Neuronal stem cell (in vitro differentiated cells): Measurements from ENCODE around the gene IFI44L.

Experiments
- DNase-seq: peaks from one replicate; pipeline ENCODE4 v3.0.0-alpha.2; 2013; ENCODE audit warnings: low spot score
- H2AFZ ChIP-seq: one replicate; pipeline ENCODE4 v1.6.1; 2013; ENCODE audit warnings: mild to moderate bottlenecking, low read length, inconsistent platforms
- H2AK5ac ChIP-seq: 2 replicates; pipeline ENCODE4 v1.6.1; 2013; ENCODE audit warnings: low read depth, mild to moderate bottlenecking, inconsistent platforms, low read length, moderate library complexity, mixed read lengths
- H2BK120ac ChIP-seq: 2 replicates; pipeline ENCODE4 v1.6.1; 2013; ENCODE audit warnings: low read depth, mild to moderate bottlenecking, inconsistent platforms, low read length, moderate library complexity, mixed read lengths
- H2BK12ac ChIP-seq: one replicate; pipeline ENCODE4 v1.6.1; 2013; ENCODE audit warnings: low read length, inconsistent platforms
- H2BK15ac ChIP-seq: 2 replicates; pipeline ENCODE4 v1.6.1; 2013; ENCODE audit warnings: mild to moderate bottlenecking, low read length, inconsistent platforms, mixed read lengths
- H2BK5ac ChIP-seq: one replicate; pipeline ENCODE4 v1.6.1; 2013; ENCODE audit warnings: inconsistent platforms, mild to moderate bottlenecking, low read length, moderate library complexity
- H3K14ac ChIP-seq: one replicate; pipeline ENCODE4 v1.6.1; 2013; ENCODE audit warnings: low read length, inconsistent platforms
- H3K18ac ChIP-seq: 2 replicates; pipeline ENCODE4 v1.6.1; 2013; ENCODE audit warnings: low read length, inconsistent platforms
- H3K23ac ChIP-seq: 2 replicates; pipeline ENCODE4 v1.6.1; 2013; ENCODE audit warnings: low read depth, mild to moderate bottlenecking, mixed read lengths, low read length, inconsistent platforms; ENCODE audit not compliant: poor library complexity
- H3K27ac ChIP-seq: replicated peaks from 3 replicates; pipeline ENCODE4 v1.5.1; 2013; ENCODE audit warnings: low read length, inconsistent platforms
- H3K27me3 ChIP-seq, 3 experiments: 2 replicates each; pipeline ENCODE4 v1.6.1; 2013; ENCODE audit warnings: low read length in 3 of 3, mild to moderate bottlenecking in 2 of 3, inconsistent platforms in 1 of 3, low read depth in 1 of 3, mixed read lengths in 1 of 3, moderate library complexity in 1 of 3; ENCODE audit not compliant: control insufficient read depth in 3 of 3, insufficient read depth in 3 of 3
- H3K36me3 ChIP-seq, 2 donors: replicated peaks in 1 of 2; 2 replicates each; pipeline ENCODE4 v1.6.1; 2013; ENCODE audit warnings: low read length in 2 of 2; ENCODE audit not compliant: control insufficient read depth in 2 of 2, insufficient read depth in 2 of 2
- H3K4ac ChIP-seq: 2 replicates; pipeline ENCODE4 v1.6.1; 2013; ENCODE audit warnings: inconsistent platforms, mild to moderate bottlenecking, low read length, moderate library complexity
- H3K4me1 ChIP-seq, 2 donors: 1 replicate in 1 of 2; 2 replicates in 1 of 2; pipeline ENCODE4 v1.6.1; 2013; ENCODE audit warnings: low read length in 2 of 2, low read depth in 1 of 2; ENCODE audit not compliant: control insufficient read depth in 2 of 2, insufficient read depth in 1 of 2
- H3K4me2 ChIP-seq: one replicate; pipeline ENCODE4 v1.6.1; 2013; ENCODE audit warnings: mild to moderate bottlenecking, low read length, inconsistent platforms; ENCODE audit not compliant: insufficient read depth, poor library complexity, severe bottlenecking
- H3K4me3 ChIP-seq, 2 donors: 2 replicates each; pipeline ENCODE4 v1.5.1; 2013; ENCODE audit warnings: low read length in 2 of 2, mild to moderate bottlenecking in 2 of 2, inconsistent platforms in 1 of 2, moderate library complexity in 1 of 2
- H3K79me1 ChIP-seq: one replicate; pipeline ENCODE4 v1.6.1; 2013; ENCODE audit warnings: low read depth, mild to moderate bottlenecking, inconsistent platforms, low read length, moderate library complexity
- H3K9ac ChIP-seq: one replicate; pipeline ENCODE4 v1.6.1; 2013; ENCODE audit warnings: mild to moderate bottlenecking, low read depth, low read length, inconsistent platforms; ENCODE audit not compliant: poor library complexity
- H3K9me3 ChIP-seq, 2 donors: replicated peaks in 1 of 2; 2 replicates each; pipeline versions ENCODE3 to v1.6.1; 2013; ENCODE audit warnings: low read length in 2 of 2, mild to moderate bottlenecking in 2 of 2, inconsistent platforms in 1 of 2, low read depth in 1 of 2, mixed read lengths in 1 of 2, moderate library complexity in 1 of 2; ENCODE audit not compliant: control insufficient read depth in 2 of 2, insufficient read depth in 1 of 2
- H4K8ac ChIP-seq: one replicate; pipeline ENCODE4 v1.6.1; 2013; ENCODE audit warnings: low read depth, mild to moderate bottlenecking, inconsistent platforms, low read length, moderate library complexity
- H4K91ac ChIP-seq: one replicate; pipeline ENCODE4 v1.6.1; 2013; ENCODE audit warnings: low read length, low read depth, mild to moderate bottlenecking, inconsistent platforms; ENCODE audit not compliant: poor library complexity
- whole genome bisulfite sequencing, 2 donors: extraction: QIAGEN DNeasy Blood & Tissue Kit; methylation state at CpG; one replicate each; pipeline ENCODE4 v1.1.7; 2013; ENCODE audit warnings: missing lambda C conversion rate in 2 of 2, mixed read lengths in 1 of 2; ENCODE audit not compliant: insufficient read length in 2 of 2, insufficient replicate concordance in 1 of 2; ENCODE audit errors: extremely low coverage in 2 of 2; 5-methylcytosine and 5-hydroxymethylcytosine counted together

The IFI44L gene

DNA sequence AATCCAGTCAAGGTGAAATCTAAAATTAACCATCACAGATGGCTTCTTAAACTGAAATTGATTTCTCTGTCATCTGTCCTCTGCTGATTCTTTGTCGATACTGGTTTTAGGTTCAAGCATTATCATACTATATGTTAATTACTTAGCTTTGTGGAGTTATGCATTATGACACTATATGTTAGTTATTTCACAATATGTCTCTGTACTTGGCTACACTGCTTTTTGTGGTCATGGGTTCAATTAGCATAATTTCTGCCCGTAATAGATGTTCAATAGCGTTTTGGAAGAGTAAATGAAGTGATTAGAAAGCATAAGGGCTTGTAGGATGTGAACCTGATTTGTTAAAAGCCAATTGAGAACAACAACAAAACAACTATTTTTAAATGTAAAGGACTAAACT lies 57.5 kb downstream of the IFI44L start:
- Histone ChIP-seq H4K91ac (no peak overlapping the region), H3K9me3 (no peaks in the 10 kb centered on the region), H3K27ac (no peak overlapping the region), H3K4ac (no peak overlapping the region), H3K79me1 (no peaks in the 10 kb centered on the region), H3K18ac (no peak overlapping the region), H3K4me3 (no peak overlapping the region), H2AK5ac (no peak overlapping the region), H3K27me3 (no peaks in the 10 kb centered on the region), H4K8ac (no peak overlapping the region), H3K9ac (no peak overlapping the region), H3K4me1 (no peaks in the 10 kb centered on the region), H3K23ac (no peak overlapping the region), H2BK5ac (no peak overlapping the region), H2BK12ac (no peak overlapping the region), H3K14ac (no peak overlapping the region), H2BK15ac (no peak overlapping the region), H2AFZ (no peak overlapping the region), H3K36me3 (no peaks in the 10 kb centered on the region), H3K4me2 (no peak overlapping the region), H2BK120ac (no peak overlapping the region)
- no peak for DNase-seq
- no CpG with 5 or more reads among the region's 3 CpGs for WGBS, 2 donors

DNA sequence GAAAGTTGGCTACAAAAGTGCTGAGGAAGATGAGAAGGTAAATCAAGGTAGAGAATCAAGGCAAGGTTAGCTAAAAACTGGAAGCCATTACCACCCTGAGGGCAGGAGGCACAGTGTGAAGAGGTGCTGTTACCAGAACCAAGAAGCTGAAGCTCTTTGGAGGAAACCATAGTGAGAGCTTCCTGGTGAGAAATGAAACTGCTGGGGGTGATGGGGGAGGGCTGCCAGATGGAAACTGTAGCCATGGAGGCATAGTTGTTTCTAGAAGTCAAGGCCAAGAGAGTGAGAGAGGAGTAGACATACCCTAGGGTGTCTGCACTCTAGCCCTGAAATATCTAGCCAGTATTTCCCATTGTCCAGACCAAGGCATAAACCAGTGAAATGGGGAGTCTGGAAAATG lies 58.1 kb downstream of the IFI44L start:
- Histone ChIP-seq H2AK5ac (no peak overlapping the region), H2BK15ac (no peak overlapping the region), H3K23ac (no peak overlapping the region), H3K4me3 (no peak overlapping the region), H2BK5ac (no peak overlapping the region), H3K27ac (no peak overlapping the region), H3K9me3 (no peaks in the 10 kb centered on the region), H2AFZ (no peak overlapping the region), H3K4ac (no peak overlapping the region), H2BK120ac (no peak overlapping the region), H3K4me1 (no peaks in the 10 kb centered on the region), H3K18ac (no peak overlapping the region), H3K9ac (no peak overlapping the region), H3K36me3 (no peaks in the 10 kb centered on the region), H3K27me3 (no peaks in the 10 kb centered on the region), H4K8ac (no peak overlapping the region), H2BK12ac (no peak overlapping the region), H4K91ac (no peak overlapping the region), H3K14ac (no peak overlapping the region), H3K4me2 (no peak overlapping the region), H3K79me1 (no peaks in the 10 kb centered on the region)
- no peak for DNase-seq

DNA sequence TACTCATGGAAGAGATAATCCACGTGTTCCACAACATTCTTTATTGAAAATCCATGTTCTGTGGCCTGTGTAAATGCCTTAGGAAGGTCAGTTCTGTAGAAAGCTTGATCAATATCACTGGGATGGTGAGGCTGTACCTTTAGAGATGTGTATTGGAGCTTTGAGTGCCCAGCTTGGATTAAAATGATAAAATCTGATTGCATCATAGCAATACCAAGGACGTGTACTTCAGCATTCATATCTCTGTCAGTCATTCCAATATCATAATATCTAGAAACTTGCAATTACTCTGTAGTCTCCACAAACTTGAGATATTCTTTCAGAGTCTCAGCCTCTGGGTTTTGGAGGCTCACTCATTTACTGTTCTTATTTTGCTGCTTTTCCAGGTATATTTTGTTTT lies 61.0 kb downstream of the IFI44L start:
- no peak for DNase-seq
- H4K8ac ChIP-seq = no peak overlapping the region
- H3K14ac ChIP-seq = no peak overlapping the region
- H2BK12ac ChIP-seq = no peak overlapping the region
- WGBS, 2 donors = no CpG with 5 or more reads among the region's 2 CpGs
- H3K4ac ChIP-seq = no peak overlapping the region
- no peaks in the 10 kb centered on the region for H3K79me1 ChIP-seq
- H3K4me2 ChIP-seq = no peak overlapping the region
- no peaks in the 10 kb centered on the region for H3K27me3 ChIP-seq
- H3K18ac ChIP-seq = no peak overlapping the region
- no peak overlapping the region for H2BK5ac ChIP-seq
- H4K91ac ChIP-seq = no peak overlapping the region
- no peak overlapping the region for H3K4me3 ChIP-seq
- no peak overlapping the region for H2BK120ac ChIP-seq
- no peaks in the 10 kb centered on the region for H3K9me3 ChIP-seq
- no peaks in the 10 kb centered on the region for H3K36me3 ChIP-seq
- H2AK5ac ChIP-seq = no peak overlapping the region
- H3K9ac ChIP-seq = no peak overlapping the region
- no peak overlapping the region for H2AFZ ChIP-seq
- H3K27ac ChIP-seq = no peak overlapping the region
- H2BK15ac ChIP-seq = no peak overlapping the region
- no peak overlapping the region for H3K23ac ChIP-seq
- no peaks in the 10 kb centered on the region for H3K4me1 ChIP-seq

DNA sequence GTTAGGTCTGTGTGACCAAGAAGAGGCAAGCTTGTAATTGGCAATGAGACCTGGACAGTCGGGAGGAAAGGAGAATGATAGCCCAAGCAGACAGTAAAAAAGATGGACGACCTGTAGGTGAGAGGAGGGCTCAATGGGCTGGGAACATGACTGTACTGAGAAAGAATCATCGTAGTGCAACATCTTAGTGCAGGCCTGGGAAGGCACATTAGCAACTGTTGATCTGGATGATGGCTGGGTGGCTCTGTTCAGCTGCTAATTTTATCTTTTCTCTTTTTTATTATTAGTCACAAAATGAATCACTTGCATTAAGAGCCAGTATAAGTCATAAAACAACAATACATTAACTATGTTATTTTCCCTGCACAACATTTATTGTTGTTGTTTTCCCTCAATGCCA lies 62.2 kb downstream of the IFI44L start:
- no peaks in the 10 kb centered on the region for H3K36me3 ChIP-seq
- no peak overlapping the region for H3K14ac ChIP-seq
- no peak overlapping the region for H2AK5ac ChIP-seq
- DNase-seq = no peak
- no peak overlapping the region for H3K18ac ChIP-seq
- no peak overlapping the region for H3K4me3 ChIP-seq
- H4K91ac ChIP-seq = no peak overlapping the region
- no peak overlapping the region for H2BK5ac ChIP-seq
- no peak overlapping the region for H2BK120ac ChIP-seq
- no peaks in the 10 kb centered on the region for H3K4me1 ChIP-seq
- no peak overlapping the region for H3K23ac ChIP-seq
- no peak overlapping the region for H3K27ac ChIP-seq
- no peak overlapping the region for H4K8ac ChIP-seq
- no peak overlapping the region for H3K9ac ChIP-seq
- whole genome bisulfite sequencing, 2 donors = no CpG with 5 or more reads among the region's 3 CpGs
- no peaks in the 10 kb centered on the region for H3K27me3 ChIP-seq
- H3K9me3 ChIP-seq = no peaks in the 10 kb centered on the region
- H3K4ac ChIP-seq = no peak overlapping the region
- H2BK15ac ChIP-seq = no peak overlapping the region
- H3K79me1 ChIP-seq = no peaks in the 10 kb centered on the region
- no peak overlapping the region for H2AFZ ChIP-seq
- no peak overlapping the region for H3K4me2 ChIP-seq
- no peak overlapping the region for H2BK12ac ChIP-seq
